ENCODE measurements around the gene CRACR2B. TPM values are rescaled to one million over a fixed set of nuclear protein-coding genes. Genes with fewer than 3 reads are reported as not detected.

Gene CRACR2B
- total RNA-seq, 1 donor from 2014 or later = 5.1 TPM

- Mint-ChIP-seq H3K27ac (peak within 1 kb of the TSS; percentile 94), H3K4me3 (ENCODE audit: low read depth) (peak within 1 kb of the TSS; percentile 90), H3K9me3 (no peaks in the 10 kb centered on the region), H3K36me3 (ENCODE audit: low read depth) (peaks cover 43% of the 10 kb centered on the region), H3K4me1 (ENCODE audit: low read depth) (peaks cover 15% of the 10 kb centered on the region), H3K27me3 (ENCODE audit: low read depth) (no peaks in the 10 kb centered on the region)
- intact Hi-C loops (cut with micrococcal nuclease) = loop anchor here (1.0 kb wide), 2 partner anchors 10 to 12 kb away; no protein-coding TSS in a partner anchor
- peak; percentile 95 for DNase-seq (ENCODE audit: low spot score)
These were observed 18.3 kb upstream of the CRACR2B start, which contains the start of gene RPLP2 for GRCh38 chr11:809287-810039. Gene RPLP2, plus strand, starts transcription at chr11:809967. Its CDS starts 268 bp downstream, at chr11:810235.

- DNase-seq (ENCODE audit: low spot score) = no peak
- peak overlapping the region; percentile 94 for H3K27ac Mint-ChIP-seq
- peaks cover 15% of the 10 kb centered on the region for H3K4me1 Mint-ChIP-seq (ENCODE audit: low read depth)
- no peaks in the 10 kb centered on the region for H3K27me3 Mint-ChIP-seq (ENCODE audit: low read depth)
- H3K4me3 Mint-ChIP-seq (ENCODE audit: low read depth) = peak overlapping the region; percentile 90
- H3K9me3 Mint-ChIP-seq = no peaks in the 10 kb centered on the region
- intact Hi-C loops (cut with micrococcal nuclease) = no loop called here
- peaks cover 43% of the 10 kb centered on the region for H3K36me3 Mint-ChIP-seq (ENCODE audit: low read depth)
These were observed 17.6 kb upstream of the CRACR2B start for GRCh38 chr11:810040-810567.

DNA sequence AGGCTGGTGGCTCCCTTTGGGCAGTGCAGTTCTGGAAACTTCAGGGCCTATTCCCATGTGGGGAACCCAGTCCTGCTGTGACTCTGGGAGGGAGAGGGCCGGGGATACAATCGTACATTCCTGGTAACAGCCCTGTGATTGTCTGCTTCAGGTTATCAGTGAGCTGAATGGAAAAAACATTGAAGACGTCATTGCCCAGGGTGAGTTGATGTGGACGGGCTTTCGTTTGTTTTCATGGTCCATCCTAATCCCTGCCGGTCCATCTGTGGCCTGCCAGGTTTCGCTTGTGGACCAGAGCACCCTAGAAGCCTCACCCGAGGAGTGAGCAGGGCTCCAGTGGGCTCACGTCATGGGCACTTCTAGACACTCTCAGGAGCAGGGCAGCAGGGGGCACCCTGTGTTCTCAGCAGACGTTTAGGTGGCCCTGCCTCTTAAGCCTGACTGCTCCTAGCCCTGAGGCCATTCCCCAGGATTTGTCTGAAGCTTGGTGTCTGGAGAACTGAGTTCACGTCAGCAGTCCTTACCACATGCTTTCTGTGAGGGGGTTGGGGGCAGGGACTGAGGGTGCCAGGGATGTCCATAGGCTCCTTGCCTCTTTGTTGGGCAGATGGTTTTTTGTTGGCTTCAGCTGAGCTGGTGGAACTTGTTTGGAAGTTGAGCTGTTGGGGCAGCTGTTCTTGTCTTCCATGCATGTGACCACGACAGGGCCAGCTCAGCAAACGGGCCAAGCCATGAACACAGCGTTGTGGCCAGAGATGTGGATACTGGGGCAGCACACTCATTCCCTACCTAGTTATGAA is 16.1 kb upstream of the CRACR2B start:
- H3K4me3 Mint-ChIP-seq (ENCODE audit: low read depth) = peak overlapping the region; percentile 90
- H3K27ac Mint-ChIP-seq = peak overlapping the region; percentile 81
- DNase-seq (ENCODE audit: low spot score) = no peak
- H3K27me3 Mint-ChIP-seq (ENCODE audit: low read depth) = no peaks in the 10 kb centered on the region
- intact Hi-C loops (cut with micrococcal nuclease) = no loop called here
- H3K4me1 Mint-ChIP-seq (ENCODE audit: low read depth) = peaks cover 15% of the 10 kb centered on the region
- H3K9me3 Mint-ChIP-seq = no peaks in the 10 kb centered on the region
- peaks cover 46% of the 10 kb centered on the region for H3K36me3 Mint-ChIP-seq (ENCODE audit: low read depth)

DNA sequence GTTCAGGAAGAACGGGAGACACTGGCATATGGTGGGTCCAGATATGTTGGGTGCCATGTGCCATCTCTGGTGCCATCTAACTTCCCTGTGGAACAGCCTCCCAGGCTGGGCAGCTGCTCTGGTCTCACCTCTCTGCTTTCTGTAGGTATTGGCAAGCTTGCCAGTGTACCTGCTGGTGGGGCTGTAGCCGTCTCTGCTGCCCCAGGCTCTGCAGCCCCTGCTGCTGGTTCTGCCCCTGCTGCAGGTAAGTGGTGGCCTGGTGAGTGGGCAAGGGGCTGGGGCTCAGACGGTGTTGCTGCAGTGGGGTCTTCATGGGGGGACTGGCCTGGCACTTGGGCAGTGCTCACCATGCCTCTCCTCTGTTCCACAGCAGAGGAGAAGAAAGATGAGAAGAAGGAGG is 15.3 kb upstream of the CRACR2B start:
- Mint-ChIP-seq H3K27ac (peak overlapping the region; percentile 42), H3K36me3 (ENCODE audit: low read depth) (peaks cover 46% of the 10 kb centered on the region), H3K4me3 (ENCODE audit: low read depth) (peak overlapping the region; percentile 37)

GRCh38 chr11:813072-813455 is 14.7 kb upstream of the CRACR2B start:
- Mint-ChIP-seq H3K27ac (peak overlapping the region; percentile 42), H3K4me3 (ENCODE audit: low read depth) (no peak overlapping the region)
- intact Hi-C loops (cut with micrococcal nuclease) = no loop called here

More for the DNA sequence above, 15.3 kb upstream of the CRACR2B start:
- peaks cover 15% of the 10 kb centered on the region for H3K4me1 Mint-ChIP-seq (ENCODE audit: low read depth)
- H3K9me3 Mint-ChIP-seq = no peaks in the 10 kb centered on the region
- intact Hi-C loops (cut with micrococcal nuclease) = no loop called here
- H3K27me3 Mint-ChIP-seq (ENCODE audit: low read depth) = no peaks in the 10 kb centered on the region
- DNase-seq (ENCODE audit: low spot score) = no peak

DNA sequence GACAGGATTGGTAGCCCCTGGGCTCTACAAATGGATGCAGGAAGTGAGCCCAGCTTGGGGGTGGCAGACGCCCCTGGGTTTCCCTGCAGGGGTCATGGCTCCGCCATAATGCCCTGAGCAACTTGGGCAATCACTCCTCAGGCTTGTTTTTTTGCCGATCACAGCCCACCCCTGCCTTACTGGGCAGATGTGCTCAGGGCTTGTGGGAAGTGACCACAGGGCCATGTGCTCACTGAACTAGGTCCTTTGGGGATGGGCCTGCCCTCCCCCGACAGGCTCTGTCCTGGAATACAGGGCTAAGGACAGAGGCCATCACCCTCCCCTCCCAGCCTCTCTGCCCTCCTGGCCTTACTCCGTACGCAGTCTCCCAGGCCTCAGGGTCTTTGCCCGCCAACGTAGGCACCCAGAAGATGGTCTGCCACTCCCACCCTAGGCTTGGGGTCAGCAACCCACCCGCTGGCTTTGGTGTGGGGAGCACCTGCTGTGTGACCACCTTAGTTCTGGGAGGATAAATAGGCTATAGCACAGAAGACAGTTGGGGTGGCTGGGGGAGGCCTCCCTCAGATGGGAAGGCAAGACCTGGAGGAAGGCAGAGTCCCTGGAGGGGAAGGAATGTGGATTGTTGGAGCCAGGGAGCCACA is 14.1 kb upstream of the CRACR2B start:
- Mint-ChIP-seq H3K9me3 (no peaks in the 10 kb centered on the region), H3K4me1 (ENCODE audit: low read depth) (peaks cover 13% of the 10 kb centered on the region), H3K27ac (no peak overlapping the region), H3K36me3 (ENCODE audit: low read depth) (peaks cover 42% of the 10 kb centered on the region), H3K27me3 (ENCODE audit: low read depth) (no peaks in the 10 kb centered on the region), H3K4me3 (ENCODE audit: low read depth) (no peak overlapping the region)
- intact Hi-C loops (cut with micrococcal nuclease) = no loop called here
- no peak for DNase-seq (ENCODE audit: low spot score)

More at GRCh38 chr11:813072-813455, 14.7 kb upstream of the CRACR2B start:
- Mint-ChIP-seq H3K27me3 (ENCODE audit: low read depth) (no peaks in the 10 kb centered on the region), H3K36me3 (ENCODE audit: low read depth) (peaks cover 42% of the 10 kb centered on the region), H3K9me3 (no peaks in the 10 kb centered on the region), H3K4me1 (ENCODE audit: low read depth) (peaks cover 12% of the 10 kb centered on the region)
- no peak for DNase-seq (ENCODE audit: low spot score)

GRCh38 chr11:815675-816432 is 11.9 kb upstream of the CRACR2B start:
- Mint-ChIP-seq H3K27ac (no peak overlapping the region), H3K4me3 (ENCODE audit: low read depth) (peak overlapping the region; percentile 45), H3K27me3 (ENCODE audit: low read depth) (no peaks in the 10 kb centered on the region), H3K9me3 (no peaks in the 10 kb centered on the region), H3K36me3 (ENCODE audit: low read depth) (peaks cover 32% of the 10 kb centered on the region), H3K4me1 (ENCODE audit: low read depth) (peaks cover 15% of the 10 kb centered on the region)
- no peak for DNase-seq (ENCODE audit: low spot score)
- intact Hi-C loops (cut with micrococcal nuclease) = loop anchor here (5.0 kb wide), 1 partner anchor 609 kb away; the partner anchor contains the start of genes BET1L and RIC8A

GRCh38 chr11:816433-816779 is 11.3 kb upstream of the CRACR2B start:
- intact Hi-C loops (cut with micrococcal nuclease) = loop anchor here (5.0 kb wide), 1 partner anchor 609 kb away; the partner anchor contains the start of genes BET1L and RIC8A
- Mint-ChIP-seq H3K27ac (no peak overlapping the region), H3K4me1 (ENCODE audit: low read depth) (peaks cover 13% of the 10 kb centered on the region), H3K36me3 (ENCODE audit: low read depth) (peaks cover 27% of the 10 kb centered on the region), H3K27me3 (ENCODE audit: low read depth) (no peaks in the 10 kb centered on the region), H3K9me3 (no peaks in the 10 kb centered on the region), H3K4me3 (ENCODE audit: low read depth) (peak overlapping the region; percentile 45)
- DNase-seq (ENCODE audit: low spot score) = no peak

GRCh38 chr11:818396-819128 is 9.2 kb upstream of the CRACR2B start, which contains the start of gene PNPLA2:
Gene PNPLA2, plus strand, starts transcription at chr11:818914. Its CDS starts 805 bp downstream, at chr11:819719.
- Mint-ChIP-seq H3K27me3 (ENCODE audit: low read depth) (no peaks in the 10 kb centered on the region), H3K4me1 (ENCODE audit: low read depth) (peaks cover 8% of the 10 kb centered on the region), H3K36me3 (ENCODE audit: low read depth) (peaks cover 13% of the 10 kb centered on the region), H3K4me3 (ENCODE audit: low read depth) (peak within 1 kb of the TSS; percentile 80), H3K27ac (peak within 1 kb of the TSS; percentile 62), H3K9me3 (no peaks in the 10 kb centered on the region)
- intact Hi-C loops (cut with micrococcal nuclease) = loop anchor here (1.0 to 5.0 kb wide), 2 partner anchors 9 to 611 kb away; partner anchors contain the start of genes BET1L, RIC8A and RPLP2
- DNase-seq (ENCODE audit: low spot score) = no peak

GRCh38 chr11:819129-819931 is 8.4 kb upstream of the CRACR2B start:
- H3K27ac Mint-ChIP-seq = peak overlapping the region; percentile 62

More at GRCh38 chr11:819129-819931, 8.4 kb upstream of the CRACR2B start:
- H3K4me3 Mint-ChIP-seq (ENCODE audit: low read depth) = peak overlapping the region; percentile 80
- intact Hi-C loops (cut with micrococcal nuclease) = loop anchor here (1.0 to 5.0 kb wide), 2 partner anchors 10 to 612 kb away; partner anchors contain the start of genes BET1L, RIC8A and RPLP2
- H3K4me1 Mint-ChIP-seq (ENCODE audit: low read depth) = peaks cover 8% of the 10 kb centered on the region
- peak; percentile 87 for DNase-seq (ENCODE audit: low spot score)
- H3K9me3 Mint-ChIP-seq = no peaks in the 10 kb centered on the region
- peaks cover 8% of the 10 kb centered on the region for H3K36me3 Mint-ChIP-seq (ENCODE audit: low read depth)
- no peaks in the 10 kb centered on the region for H3K27me3 Mint-ChIP-seq (ENCODE audit: low read depth)

Measured in activated T-helper 2 cell treated with anti-CD3 and anti-CD28 coated beads, Interferon-gamma antibody, Interleukin-2, Interleukin-4, amounts not matched to agents 10 μg/mL and 5 μg/mL and 100 μg/mL, durations not matched to agents 14 hours and 24 hours and 36 hours (primary cell).